Islet precursor cell (in vitro differentiated cells): ENCODE measurements around the gene RNASE4.
"Not testable (repeated sequence)": the region's sequence is repeated elsewhere in the genome, so short reads cannot be mapped to it uniquely, and the experiment has no call there.

ENCODE experiments used
- DNase-seq: peaks from one replicate; pipeline ENCODE4 v3.0.0-alpha.2; 2018

RNASE4 gene

GRCh38 chr14:20683891-20684661 lies at the start of gene RNASE4:
Gene RNASE4, plus strand, starts transcription at chr14:20684560. Its CDS starts 14,812 bp downstream, at chr14:20699372.
- peak; percentile 92 for DNase-seq

- no peak for DNase-seq
Observed at GRCh38 chr14:20641591-20641990, 42.8 kb upstream of the RNASE4 start, which contains the start of gene OR6S1. Gene OR6S1, minus strand, starts transcription at chr14:20641691. Its CDS starts 0 bp downstream, at chr14:20641691.

- no peak for DNase-seq
Observed at GRCh38 chr14:20642182-20642581, 42.2 kb upstream of the RNASE4 start.

GRCh38 chr14:20642755-20643154 lies 41.6 kb upstream of the RNASE4 start:
- peak; percentile 75 for DNase-seq

GRCh38 chr14:20644520-20644919 lies 39.8 kb upstream of the RNASE4 start:
- peak; percentile 75 for DNase-seq

GRCh38 chr14:20645481-20645880 lies 38.9 kb upstream of the RNASE4 start:
- DNase-seq, result no peak

GRCh38 chr14:20652996-20653975 lies 31.1 kb upstream of the RNASE4 start:
- peak; percentile 90 for DNase-seq

GRCh38 chr14:20655851-20656250 lies 28.5 kb upstream of the RNASE4 start:
- no peak for DNase-seq

GRCh38 chr14:20656274-20656673 lies 28.1 kb upstream of the RNASE4 start:
- DNase-seq, result no peak

- DNase-seq, result peak; percentile 88
Observed at GRCh38 chr14:20657216-20658211, 26.8 kb upstream of the RNASE4 start.

- no peak for DNase-seq
Observed at GRCh38 chr14:20658246-20658645, 26.1 kb upstream of the RNASE4 start.

- DNase-seq, result no peak
Observed at GRCh38 chr14:20659336-20659735, 25.0 kb upstream of the RNASE4 start.

GRCh38 chr14:20659813-20660395 lies 24.5 kb upstream of the RNASE4 start:
- DNase-seq, result no peak

- no peak for DNase-seq
Observed at GRCh38 chr14:20661197-20661596, 23.2 kb upstream of the RNASE4 start.

- DNase-seq, result peak; percentile 88
Observed at GRCh38 chr14:20662968-20663732, 21.2 kb upstream of the RNASE4 start.

GRCh38 chr14:20666400-20666961 lies 17.9 kb upstream of the RNASE4 start:
- not testable (repeated sequence) for DNase-seq

GRCh38 chr14:20667957-20668356 lies 16.4 kb upstream of the RNASE4 start:
- DNase-seq, result no peak

GRCh38 chr14:20668969-20669368 lies 15.4 kb upstream of the RNASE4 start:
- DNase-seq, result peak; percentile 40

- peak; percentile 63 for DNase-seq
Observed at GRCh38 chr14:20671597-20672283, 12.6 kb upstream of the RNASE4 start.

- peak; percentile 24 for DNase-seq
Observed at GRCh38 chr14:20675669-20676068, 8.7 kb upstream of the RNASE4 start.
